Measurements from ENCODE around the gene TOMM20. TPM values are rescaled to one million over a fixed set of nuclear protein-coding genes. Genes with fewer than 3 reads are reported as not detected.
"Not testable (repeated sequence)": the region's sequence is repeated elsewhere in the genome, so short reads cannot be mapped to it uniquely, and the experiment has no call there.

TOMM20 gene
- total RNA-seq, 1 donor from 2014 or later, result 212 TPM

DNA sequence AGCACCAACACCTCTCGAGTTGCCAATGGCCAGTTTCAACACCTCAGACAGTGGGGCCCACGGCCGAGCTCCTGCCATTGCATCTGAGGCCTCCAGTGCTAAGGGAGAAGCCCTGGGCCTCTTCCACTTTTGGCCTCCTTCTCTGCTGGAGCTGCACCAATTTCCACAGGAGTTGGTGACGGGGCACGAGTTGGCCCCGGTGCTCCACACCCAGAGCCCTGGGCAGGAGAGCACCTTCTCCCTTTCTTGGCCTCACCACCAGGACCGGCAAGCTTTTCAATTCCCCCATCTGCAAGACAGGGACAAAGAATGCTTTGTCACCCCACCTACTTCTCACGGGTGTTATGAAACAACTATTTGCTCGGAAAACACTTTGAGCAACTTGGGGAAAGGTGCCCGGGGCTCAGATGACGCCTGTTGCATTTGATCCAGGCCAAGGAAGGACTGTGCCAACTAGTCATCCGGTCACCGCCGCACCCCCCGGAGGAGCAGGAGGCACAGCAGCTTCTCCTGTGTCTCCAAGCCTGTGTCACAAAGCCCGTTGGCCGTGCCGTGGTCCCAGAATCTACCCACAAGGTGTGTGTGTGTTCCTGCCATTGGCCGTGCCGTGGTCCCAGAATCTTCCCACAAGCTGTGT is 55.2 kb downstream of the TOMM20 start:
- no peaks in the 10 kb centered on the region for H3K79me2 ChIP-seq (ENCODE audit: low read depth)
- TF ChIP-seq, protein P1, sequence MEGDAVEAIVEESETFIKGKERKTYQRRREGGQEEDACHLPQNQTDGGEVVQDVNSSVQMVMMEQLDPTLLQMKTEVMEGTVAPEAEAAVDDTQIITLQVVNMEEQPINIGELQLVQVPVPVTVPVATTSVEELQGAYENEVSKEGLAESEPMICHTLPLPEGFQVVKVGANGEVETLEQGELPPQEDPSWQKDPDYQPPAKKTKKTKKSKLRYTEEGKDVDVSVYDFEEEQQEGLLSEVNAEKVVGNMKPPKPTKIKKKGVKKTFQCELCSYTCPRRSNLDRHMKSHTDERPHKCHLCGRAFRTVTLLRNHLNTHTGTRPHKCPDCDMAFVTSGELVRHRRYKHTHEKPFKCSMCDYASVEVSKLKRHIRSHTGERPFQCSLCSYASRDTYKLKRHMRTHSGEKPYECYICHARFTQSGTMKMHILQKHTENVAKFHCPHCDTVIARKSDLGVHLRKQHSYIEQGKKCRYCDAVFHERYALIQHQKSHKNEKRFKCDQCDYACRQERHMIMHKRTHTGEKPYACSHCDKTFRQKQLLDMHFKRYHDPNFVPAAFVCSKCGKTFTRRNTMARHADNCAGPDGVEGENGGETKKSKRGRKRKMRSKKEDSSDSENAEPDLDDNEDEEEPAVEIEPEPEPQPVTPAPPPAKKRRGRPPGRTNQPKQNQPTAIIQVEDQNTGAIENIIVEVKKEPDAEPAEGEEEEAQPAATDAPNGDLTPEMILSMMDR (IDR thresholded peaks at IDR 0.05), result no peak
- TF ChIP-seq EZH2phosphoT487 (IDR thresholded peaks at IDR 0.05) (no peak), EZH2 (IDR thresholded peaks at IDR 0.05) (no peak)
- peaks cover 34% of the 10 kb centered on the region for H3K4me1 Mint-ChIP-seq
- no peaks in the 10 kb centered on the region for H3K36me3 Mint-ChIP-seq
- no peaks in the 10 kb centered on the region for H3K9me3 ChIP-seq (ENCODE audit: low read depth)
- H3K4me2 ChIP-seq, result no peak overlapping the region
- peaks cover 13% of the 10 kb centered on the region for H3K4me1 ChIP-seq
- no peaks in the 10 kb centered on the region for H4K20me1 ChIP-seq (ENCODE audit: low read depth)
- H3K27ac ChIP-seq, result no peak overlapping the region
- no peak overlapping the region for H3K9ac ChIP-seq
- H3K27me3 Mint-ChIP-seq (ENCODE audit: insufficient read depth, low read depth), result peaks cover 8% of the 10 kb centered on the region
- H3K9me3 Mint-ChIP-seq, result no peaks in the 10 kb centered on the region
- no peaks in the 10 kb centered on the region for H3K36me3 ChIP-seq
- DNase-seq (ENCODE audit: low spot score), result no peak
- peaks cover 19% of the 10 kb centered on the region for H3F3A ChIP-seq (ENCODE audit: low read depth)
- H3K4me3 Mint-ChIP-seq, result no peak overlapping the region
- H3K27ac Mint-ChIP-seq, result no peak overlapping the region
- H3K27me3 ChIP-seq, result no peaks in the 10 kb centered on the region
- H3K4me3 ChIP-seq, result no peak overlapping the region
- H2AFZ ChIP-seq (replicated peaks), result no peak overlapping the region

DNA sequence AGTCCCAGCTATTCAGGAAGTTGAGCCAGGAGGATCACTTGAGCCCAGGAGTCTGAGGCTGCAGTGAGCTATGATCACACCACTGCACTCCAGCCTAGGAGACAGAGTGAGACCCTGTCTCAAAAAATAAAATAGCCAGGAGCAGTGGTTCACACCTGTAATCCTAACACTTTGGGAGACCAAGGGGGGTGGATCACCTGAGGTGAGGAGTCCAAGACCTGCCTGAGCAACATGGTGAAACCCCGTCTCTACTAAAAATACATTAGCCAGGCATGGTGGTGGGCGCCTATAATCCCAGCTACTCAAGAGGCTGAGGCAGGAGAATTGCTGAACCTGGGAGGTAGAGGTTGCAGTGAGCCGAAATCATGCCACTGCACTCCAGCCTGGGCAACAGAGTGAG is 56.1 kb downstream of the TOMM20 start:
- peaks cover 13% of the 10 kb centered on the region for H3K4me1 ChIP-seq
- H4K20me1 ChIP-seq (ENCODE audit: low read depth); H3K4me2 ChIP-seq; H3K27ac Mint-ChIP-seq; H3K36me3 Mint-ChIP-seq; H2AFZ ChIP-seq (replicated peaks); H3K4me3 Mint-ChIP-seq; H3K79me2 ChIP-seq (ENCODE audit: low read depth); DNase-seq (ENCODE audit: low spot score); H3K9me3 Mint-ChIP-seq; H3K27ac ChIP-seq; H3K9me3 ChIP-seq (ENCODE audit: low read depth); H3K27me3 ChIP-seq; H3K36me3 ChIP-seq; H3K4me3 ChIP-seq; H3K9ac ChIP-seq: not testable (repeated sequence)
- peaks cover 43% of the 10 kb centered on the region for H3K4me1 Mint-ChIP-seq
- peaks cover 10% of the 10 kb centered on the region for H3F3A ChIP-seq (ENCODE audit: low read depth)
- H3K27me3 Mint-ChIP-seq (ENCODE audit: insufficient read depth, low read depth), result peaks cover 11% of the 10 kb centered on the region

DNA sequence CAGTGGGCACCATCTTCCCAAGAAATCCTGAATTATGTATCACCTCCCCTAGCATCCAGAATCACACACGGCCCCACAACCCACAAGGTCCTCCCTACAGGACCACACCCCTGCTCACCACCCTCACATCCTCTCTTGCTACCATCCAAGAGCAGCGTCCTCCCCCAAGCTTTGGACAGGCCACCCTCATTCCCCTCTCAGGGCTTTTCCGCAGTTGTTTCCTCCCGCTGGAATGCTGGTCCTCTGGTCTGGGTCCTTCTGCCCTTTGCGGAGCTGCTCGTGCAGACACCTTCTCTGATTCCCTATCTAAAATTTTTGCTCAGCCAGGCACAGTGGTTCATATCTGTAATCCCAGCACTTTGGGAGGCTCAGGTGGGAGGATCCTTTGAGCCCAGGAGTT is 56.5 kb downstream of the TOMM20 start:
- Histone ChIP-seq H3K27ac (no peak overlapping the region), H3F3A (ENCODE audit: low read depth) (peaks cover 8% of the 10 kb centered on the region), H3K4me2 (no peak overlapping the region), H3K9me3 (ENCODE audit: low read depth) (no peaks in the 10 kb centered on the region), H3K27me3 (no peaks in the 10 kb centered on the region), H4K20me1 (ENCODE audit: low read depth) (no peaks in the 10 kb centered on the region), H3K79me2 (ENCODE audit: low read depth) (no peaks in the 10 kb centered on the region), H3K4me3 (no peak overlapping the region), H3K36me3 (no peaks in the 10 kb centered on the region), H3K9ac (no peak overlapping the region), H3K4me1 (peaks cover 13% of the 10 kb centered on the region), H2AFZ (replicated peaks) (no peak overlapping the region)
- no peak for DNase-seq (ENCODE audit: low spot score)
- Mint-ChIP-seq H3K27me3 (ENCODE audit: insufficient read depth, low read depth) (peaks cover 14% of the 10 kb centered on the region), H3K36me3 (no peaks in the 10 kb centered on the region), H3K27ac (peak overlapping the region; percentile 20), H3K4me3 (no peak overlapping the region), H3K4me1 (peaks cover 47% of the 10 kb centered on the region), H3K9me3 (no peaks in the 10 kb centered on the region)
- TF ChIP-seq, protein P1 (IDR thresholded peaks at IDR 0.05), result no peak
- TF ChIP-seq EZH2phosphoT487 (IDR thresholded peaks at IDR 0.05), result no peak
- TF ChIP-seq EZH2 (IDR thresholded peaks at IDR 0.05), result no peak

DNA sequence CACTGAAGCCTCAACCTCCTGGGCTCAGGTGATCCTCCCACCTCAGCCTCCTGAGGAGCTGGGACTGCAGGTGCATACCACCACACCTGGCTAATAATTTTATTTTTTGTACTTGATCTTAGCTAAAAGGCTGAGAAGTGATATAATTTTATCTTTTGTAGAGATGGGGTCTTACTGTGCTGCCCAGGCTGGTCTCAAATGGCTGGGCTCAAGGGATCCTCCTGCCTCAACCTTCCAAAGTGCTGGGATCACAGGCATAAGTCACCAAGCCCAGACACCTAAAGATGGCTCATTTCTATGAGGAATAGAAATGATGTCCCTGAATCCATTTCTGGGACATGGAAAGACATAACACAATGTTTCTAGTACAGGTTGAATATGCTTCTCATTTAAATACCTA is 57.8 kb downstream of the TOMM20 start:
- Histone ChIP-seq H3K36me3 (no peaks in the 10 kb centered on the region), H3K9me3 (ENCODE audit: low read depth) (no peaks in the 10 kb centered on the region), H2AFZ (replicated peaks) (no peak overlapping the region), H3K27me3 (no peaks in the 10 kb centered on the region), H4K20me1 (ENCODE audit: low read depth) (no peaks in the 10 kb centered on the region), H3K9ac (no peak overlapping the region), H3F3A (ENCODE audit: low read depth) (peaks cover 8% of the 10 kb centered on the region), H3K4me2 (no peak overlapping the region), H3K27ac (no peak overlapping the region), H3K4me3 (no peak overlapping the region), H3K79me2 (ENCODE audit: low read depth) (no peaks in the 10 kb centered on the region), H3K4me1 (peaks cover 13% of the 10 kb centered on the region)
- DNase-seq (ENCODE audit: low spot score), result no peak
- TF ChIP-seq EZH2phosphoT487 (IDR thresholded peaks at IDR 0.05), result no peak
- TF ChIP-seq EZH2 (IDR thresholded peaks at IDR 0.05), result no peak
- TF ChIP-seq, protein P1 (IDR thresholded peaks at IDR 0.05), result no peak
- Mint-ChIP-seq H3K36me3 (no peaks in the 10 kb centered on the region), H3K27ac (no peak overlapping the region), H3K4me3 (no peak overlapping the region), H3K27me3 (ENCODE audit: insufficient read depth, low read depth) (peaks cover 10% of the 10 kb centered on the region), H3K9me3 (no peaks in the 10 kb centered on the region), H3K4me1 (peaks cover 42% of the 10 kb centered on the region)

All from neural progenitor cell (in vitro differentiated cells).